ENCODE results near the gene NLGN3. TPM values are rescaled to one million over a fixed set of nuclear protein-coding genes. Genes with fewer than 3 reads are reported as not detected.
A peak's percentile ranks its signal among the peaks of the same experiment; 100 is the strongest.
"Not testable (repeated sequence)": the region's sequence is repeated elsewhere in the genome, so short reads cannot be mapped to it uniquely, and the experiment has no call there.

Gene NLGN3
- total RNA-seq, 1 donor from 2014 or later, result 1.9 TPM

DNA sequence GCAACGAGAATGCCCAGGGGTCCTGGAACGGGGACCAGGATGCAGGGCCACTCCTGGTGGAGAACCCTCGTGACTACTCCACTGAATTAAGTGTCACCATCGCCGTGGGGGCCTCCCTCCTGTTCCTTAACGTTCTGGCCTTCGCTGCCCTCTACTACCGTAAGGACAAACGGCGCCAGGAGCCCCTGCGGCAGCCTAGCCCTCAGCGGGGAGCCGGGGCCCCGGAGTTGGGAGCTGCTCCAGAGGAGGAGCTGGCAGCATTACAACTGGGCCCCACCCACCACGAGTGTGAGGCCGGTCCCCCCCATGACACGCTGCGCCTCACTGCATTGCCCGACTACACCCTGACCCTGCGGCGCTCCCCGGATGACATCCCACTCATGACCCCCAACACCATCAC, 24.9 kb downstream of the NLGN3 start:
- DNase-seq (ENCODE audit: low spot score), result no peak

DNA sequence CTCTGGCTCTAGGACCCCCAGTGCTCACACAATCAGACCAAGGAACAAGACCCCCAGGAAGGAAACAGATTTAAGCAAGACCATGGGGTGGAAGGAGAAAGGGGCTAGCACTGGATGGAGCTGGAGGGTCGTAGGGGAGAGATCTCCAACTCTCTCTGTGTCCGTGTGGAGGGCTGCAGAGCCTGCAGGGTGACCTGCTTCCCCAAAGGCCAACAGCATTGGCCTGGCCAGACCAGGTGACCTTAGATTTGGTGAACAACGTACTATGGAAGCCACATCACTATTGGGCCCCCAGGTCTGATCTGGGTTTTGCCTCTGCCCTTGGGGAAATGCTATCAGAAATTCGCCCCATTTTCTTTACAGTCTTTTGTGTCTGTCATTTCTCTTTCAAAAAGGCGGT, 26.0 kb downstream of the NLGN3 start:
- DNase-seq (ENCODE audit: low spot score), result no peak

DNA sequence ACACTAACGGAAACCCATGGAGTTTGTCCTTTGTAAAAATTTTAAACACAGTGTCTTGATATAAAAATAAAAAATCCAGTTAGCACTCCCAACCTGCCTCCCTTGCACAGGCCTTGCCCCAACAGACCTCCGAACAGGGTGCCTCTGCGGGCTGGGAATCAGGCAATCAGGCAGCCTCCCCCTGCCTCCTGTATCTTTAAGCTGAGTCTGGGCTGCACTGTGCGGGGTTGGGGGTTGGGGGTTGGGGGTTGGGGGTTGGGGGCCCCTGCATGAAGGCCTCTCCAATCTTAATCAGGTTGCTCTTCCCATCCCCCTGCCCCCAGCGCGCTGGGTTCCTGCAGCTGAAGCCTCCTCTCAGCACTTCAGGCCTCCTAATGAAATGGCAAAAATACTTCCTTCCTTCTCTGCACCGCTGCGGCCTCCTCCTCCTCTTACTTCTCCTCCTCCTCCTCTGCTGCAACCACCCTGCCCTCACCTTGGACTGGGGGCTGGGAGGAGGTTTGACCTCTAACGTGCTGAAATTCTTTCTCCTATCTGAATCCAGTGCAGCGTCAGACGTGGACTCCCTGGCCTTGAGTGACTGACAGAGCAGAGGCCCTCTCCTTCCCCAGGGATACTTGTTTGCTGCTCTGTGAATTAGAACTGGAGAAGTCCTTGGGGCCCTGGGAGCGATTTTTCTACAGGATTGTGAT, 26.6 kb downstream of the NLGN3 start:
- DNase-seq (ENCODE audit: low spot score), result no peak

- no peak for DNase-seq (ENCODE audit: low spot score)
These were observed 28.8 kb downstream of the NLGN3 start for GRCh38 chrX:71173440-71173839.

GRCh38 chrX:71174795-71175194, 30.2 kb downstream of the NLGN3 start:
- DNase-seq (ENCODE audit: low spot score), result no peak

- no peak for DNase-seq (ENCODE audit: low spot score)
These were observed 30.9 kb downstream of the NLGN3 start for GRCh38 chrX:71175531-71175930.

DNA sequence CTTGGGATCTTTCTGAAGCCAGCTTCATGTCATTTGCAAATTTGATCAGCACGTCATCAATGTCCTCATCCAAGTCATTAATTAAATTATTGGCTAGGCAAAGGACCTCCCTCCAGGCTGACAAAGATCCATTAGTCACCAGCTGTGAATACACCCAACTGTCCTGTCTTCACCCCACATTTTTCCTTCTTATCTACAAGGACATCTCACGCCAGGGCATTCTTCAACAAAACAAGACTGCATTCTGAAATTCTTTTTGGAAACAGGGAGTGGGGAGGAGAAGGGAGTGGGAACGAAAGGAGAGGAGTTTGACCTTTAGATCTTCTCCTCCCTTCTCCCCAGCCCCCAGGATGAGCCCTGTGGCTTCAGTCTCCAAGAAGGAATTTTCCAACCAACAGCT, 32.7 kb downstream of the NLGN3 start:
- no peak for DNase-seq (ENCODE audit: low spot score)

DNA sequence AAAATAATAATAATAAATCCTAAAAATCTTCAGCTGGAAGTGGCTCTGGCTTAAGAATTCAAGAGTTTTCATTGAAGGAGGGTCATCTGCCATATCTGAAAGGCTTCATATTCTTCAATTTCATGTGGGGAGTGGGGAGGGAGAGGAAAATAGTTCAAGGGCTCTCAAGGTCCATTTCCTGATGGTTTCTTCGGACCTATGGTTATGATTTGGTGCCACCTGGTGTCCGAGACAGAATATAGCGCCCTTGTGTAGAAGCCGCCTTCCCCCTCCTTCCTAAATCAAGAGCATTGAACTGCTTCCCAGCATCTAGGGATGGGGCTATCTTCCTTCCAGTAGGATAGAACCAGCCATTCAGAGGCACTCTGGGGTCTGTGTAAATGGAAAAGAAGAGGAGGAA, 34.3 kb downstream of the NLGN3 start:
- peak; percentile 60 for DNase-seq (ENCODE audit: low spot score)

DNA sequence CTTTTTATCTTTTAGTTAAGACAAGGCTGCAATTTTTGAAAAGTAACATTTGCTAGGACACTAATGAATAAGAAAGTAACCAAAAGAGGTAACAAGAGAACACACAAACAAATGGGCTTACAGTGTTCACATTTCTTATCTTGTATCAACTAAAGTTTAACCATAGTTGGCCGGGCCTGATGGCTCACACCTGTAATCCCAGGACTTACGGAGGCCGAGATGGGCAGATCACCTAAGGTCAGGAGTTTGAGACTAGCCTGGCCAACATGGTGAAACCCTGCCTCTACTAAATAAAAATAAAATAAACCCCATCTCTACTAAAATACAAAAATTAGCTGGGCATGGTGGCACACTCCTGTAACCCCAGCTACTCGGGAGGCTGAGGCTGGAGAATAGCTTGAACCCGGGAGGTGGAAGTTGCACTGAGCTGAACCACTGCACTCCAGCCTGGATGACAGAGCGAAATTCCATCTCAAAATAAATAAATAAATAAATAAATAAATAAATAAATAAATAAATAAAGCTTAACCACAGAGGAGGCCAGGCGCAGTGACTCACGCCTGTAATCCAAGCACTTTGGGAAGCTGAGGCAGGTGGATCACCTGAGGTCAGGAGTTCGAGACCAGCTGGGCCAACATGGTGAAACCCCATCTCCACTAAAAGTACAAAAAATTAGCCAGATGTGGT, 36.1 kb downstream of the NLGN3 start:
- not testable (repeated sequence) for DNase-seq (ENCODE audit: low spot score)

DNA sequence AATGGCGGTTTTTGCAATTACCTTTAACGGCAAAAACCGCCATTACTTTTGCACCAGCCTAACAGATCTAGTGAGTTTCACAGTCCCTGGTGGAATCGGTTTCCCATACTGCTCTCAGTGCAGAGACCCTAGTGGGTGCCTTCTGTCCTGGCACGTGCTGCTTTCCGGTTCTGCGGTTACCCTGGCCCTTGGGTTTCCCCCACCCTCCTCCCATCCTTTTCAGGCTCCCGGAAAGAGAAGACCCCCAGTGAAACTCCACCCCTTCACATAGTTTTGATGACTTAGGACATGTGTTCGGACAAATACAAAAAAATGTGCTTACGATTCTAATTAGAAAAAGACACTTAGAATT, 36.9 kb downstream of the NLGN3 start:
- no peak for DNase-seq (ENCODE audit: low spot score)

GRCh38 chrX:71181910-71182799, 37.5 kb downstream of the NLGN3 start:
- DNase-seq (ENCODE audit: low spot score), result peak; percentile 90

DNA sequence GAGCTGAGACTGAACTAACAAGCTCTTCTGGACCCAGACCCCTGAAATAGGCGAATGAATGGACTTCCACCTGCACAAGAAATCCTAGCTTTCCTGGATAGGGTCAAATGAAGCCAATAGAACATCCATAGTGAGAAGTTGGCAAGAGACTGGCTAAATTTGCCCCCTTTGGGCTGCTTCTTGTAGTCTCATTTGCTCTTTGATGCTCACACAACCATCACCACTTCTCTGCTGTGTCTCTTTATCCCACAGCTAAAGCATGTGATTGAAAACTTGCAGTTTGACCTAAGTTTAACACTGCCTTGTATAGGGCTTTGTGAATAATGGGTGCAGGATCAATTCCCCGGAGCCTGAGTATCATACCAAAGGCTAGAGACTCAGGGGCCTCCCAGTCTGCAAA, 38.2 kb downstream of the NLGN3 start:
- no peak for DNase-seq (ENCODE audit: low spot score)

DNA sequence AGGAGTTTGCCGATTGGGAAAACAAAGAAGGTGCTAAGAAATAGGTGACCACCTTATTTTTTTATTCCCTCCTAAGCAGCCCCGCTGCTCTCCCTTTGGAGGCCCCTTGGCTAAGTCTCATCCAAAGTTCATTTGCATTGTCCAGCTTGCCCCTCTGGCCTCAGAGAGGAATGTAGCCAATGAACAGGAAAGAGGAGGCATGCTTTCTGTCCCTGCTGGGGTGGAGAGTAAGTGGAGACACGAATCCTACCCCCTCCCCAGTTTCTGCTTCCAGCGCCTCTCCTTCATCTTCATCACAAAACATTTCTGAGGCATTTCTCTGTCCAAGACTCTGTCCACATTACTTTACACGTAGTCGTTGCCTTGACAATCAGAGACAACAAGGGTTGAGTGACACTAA, 38.7 kb downstream of the NLGN3 start:
- DNase-seq (ENCODE audit: low spot score), result no peak

DNA sequence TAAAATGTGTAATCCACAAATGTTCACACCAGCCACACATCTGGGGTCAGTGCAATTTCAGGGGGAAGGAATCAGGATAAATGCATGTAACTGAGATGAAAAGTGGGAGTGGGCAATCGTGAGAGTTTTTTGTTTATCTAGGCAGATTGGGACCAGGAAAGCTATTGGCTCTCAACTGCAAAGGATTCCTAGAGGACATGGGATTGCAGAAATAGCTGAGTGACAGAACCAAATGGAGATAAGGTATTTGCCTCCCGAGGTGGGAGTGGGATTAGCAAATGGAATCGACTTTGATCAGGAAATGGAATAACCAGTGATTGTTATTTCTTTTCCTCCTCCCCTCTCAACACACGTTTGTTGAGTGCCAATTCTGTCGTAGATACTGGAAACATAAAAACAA, 39.5 kb downstream of the NLGN3 start:
- no peak for DNase-seq (ENCODE audit: low spot score)

DNA sequence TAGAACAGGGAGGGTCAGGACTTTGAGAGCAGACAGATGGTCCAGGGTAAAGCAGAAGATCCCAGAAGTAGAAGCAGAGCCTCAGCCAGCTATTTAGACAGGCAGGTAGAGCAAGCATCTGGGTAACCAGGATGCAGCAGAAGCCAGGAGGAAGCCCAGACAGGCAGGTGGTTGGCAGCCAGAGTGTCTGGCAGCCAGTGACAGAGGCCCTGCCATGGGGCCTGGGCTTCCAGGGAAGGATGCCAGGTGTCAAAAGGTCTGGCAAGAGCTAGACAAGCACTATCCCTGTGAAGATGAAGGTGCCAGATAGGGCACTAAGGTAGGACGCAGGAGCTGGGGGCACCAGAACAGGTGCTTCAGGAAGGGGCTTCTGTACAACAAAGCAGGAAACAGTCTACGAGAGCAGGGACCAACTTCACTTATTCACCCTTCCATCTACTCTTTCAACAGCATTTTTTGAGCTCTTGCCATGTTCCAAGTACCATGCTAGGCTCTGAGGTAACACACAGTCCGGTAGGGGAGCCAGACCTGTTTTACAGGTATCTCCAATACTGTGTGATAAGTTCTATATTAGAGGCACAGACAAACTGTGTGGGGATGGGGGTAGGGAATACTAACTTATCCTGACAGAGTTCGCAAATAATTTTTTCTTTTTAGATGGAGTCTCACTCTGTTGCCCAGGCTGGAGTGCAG, 40.3 kb downstream of the NLGN3 start:
- DNase-seq (ENCODE audit: low spot score), result no peak

- no peak for DNase-seq (ENCODE audit: low spot score)
These were observed 46.6 kb downstream of the NLGN3 start for GRCh38 chrX:71191248-71191647.

- no peak for DNase-seq (ENCODE audit: low spot score)
These were observed 51.5 kb downstream of the NLGN3 start for GRCh38 chrX:71195964-71196649.

- DNase-seq (ENCODE audit: low spot score), result no peak
These were observed 53.4 kb downstream of the NLGN3 start for GRCh38 chrX:71198066-71198465.

GRCh38 chrX:71199252-71200008, 54.8 kb downstream of the NLGN3 start:
- no peak for DNase-seq (ENCODE audit: low spot score)

- no peak for DNase-seq (ENCODE audit: low spot score)
These were observed 66.2 kb downstream of the NLGN3 start for GRCh38 chrX:71210816-71211215.

DNA sequence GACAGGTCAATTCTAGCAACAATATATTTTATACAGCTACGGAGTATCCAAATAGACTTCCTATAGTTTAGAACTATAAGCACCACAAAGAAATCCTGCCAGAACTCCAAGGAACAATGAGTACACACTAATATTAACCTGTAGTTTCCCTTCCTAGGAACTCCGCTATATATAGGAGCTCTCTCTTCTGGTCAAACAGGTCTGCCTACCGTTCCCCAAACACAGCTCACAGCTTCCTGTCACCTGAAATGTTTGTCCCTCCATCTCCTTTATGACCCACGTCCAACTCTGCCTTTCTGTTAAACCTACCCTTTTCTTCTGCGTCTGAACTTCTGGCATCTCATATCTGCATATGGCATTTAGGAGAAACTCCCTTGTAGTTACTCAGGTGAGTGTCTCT, 67.9 kb downstream of the NLGN3 start:
- no peak for DNase-seq (ENCODE audit: low spot score)

Data from ureter (tissue), 1 donor.